HG02642 (cell line): ENCODE measurements around the gene HEPN1.

ENCODE experiments used
- ATAC-seq: cut with Tn5 transposase; IDR thresholded peaks from one replicate; pipeline ENCODE4 v1.9.1; 2021; ENCODE audit warnings: mild to moderate bottlenecking; ENCODE audit not compliant: unreplicated experiment, poor library complexity

The HEPN1 gene

DNA sequence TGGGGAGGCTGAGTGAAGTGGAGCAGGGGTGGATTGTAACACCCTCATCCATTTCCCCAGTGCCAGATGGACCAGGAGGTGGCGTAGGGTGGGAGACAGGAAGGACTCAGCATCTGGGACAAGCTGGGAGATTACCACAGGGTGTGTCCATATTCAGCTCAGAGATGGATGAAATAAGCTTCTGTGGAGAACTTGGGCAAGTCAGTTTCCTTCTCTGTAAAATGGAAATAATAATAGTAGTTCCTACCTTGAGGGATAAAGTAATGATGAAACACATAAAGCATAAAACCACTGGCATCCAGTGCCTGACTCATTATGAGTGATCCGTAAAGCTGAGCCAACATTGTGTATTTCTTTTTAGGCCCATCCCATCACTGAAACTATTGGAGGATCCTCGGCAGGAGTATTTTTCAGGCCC, 20.8 kb upstream of the HEPN1 start:
- no peak for ATAC-seq

DNA sequence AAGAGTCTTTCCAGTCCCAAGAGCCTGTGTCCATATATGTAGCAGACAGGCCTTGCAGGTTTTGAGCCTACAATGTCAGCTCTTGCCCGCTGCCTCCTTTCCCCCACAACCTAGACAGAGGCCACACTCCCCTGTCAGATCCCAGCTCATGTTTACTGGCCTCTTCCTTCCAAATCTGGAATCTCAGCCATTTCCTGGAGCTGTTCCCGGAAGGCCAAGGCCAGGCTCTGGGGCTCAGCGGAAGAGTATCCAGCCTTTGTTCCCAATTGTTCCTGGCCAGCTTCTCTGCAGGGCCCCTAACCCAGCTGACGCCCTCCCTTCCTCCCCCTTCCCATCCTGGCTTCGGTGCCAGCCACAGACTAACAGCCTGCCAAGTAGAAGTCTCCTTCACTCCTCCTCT, 20.3 kb upstream of the HEPN1 start:
- ATAC-seq: no peak

DNA sequence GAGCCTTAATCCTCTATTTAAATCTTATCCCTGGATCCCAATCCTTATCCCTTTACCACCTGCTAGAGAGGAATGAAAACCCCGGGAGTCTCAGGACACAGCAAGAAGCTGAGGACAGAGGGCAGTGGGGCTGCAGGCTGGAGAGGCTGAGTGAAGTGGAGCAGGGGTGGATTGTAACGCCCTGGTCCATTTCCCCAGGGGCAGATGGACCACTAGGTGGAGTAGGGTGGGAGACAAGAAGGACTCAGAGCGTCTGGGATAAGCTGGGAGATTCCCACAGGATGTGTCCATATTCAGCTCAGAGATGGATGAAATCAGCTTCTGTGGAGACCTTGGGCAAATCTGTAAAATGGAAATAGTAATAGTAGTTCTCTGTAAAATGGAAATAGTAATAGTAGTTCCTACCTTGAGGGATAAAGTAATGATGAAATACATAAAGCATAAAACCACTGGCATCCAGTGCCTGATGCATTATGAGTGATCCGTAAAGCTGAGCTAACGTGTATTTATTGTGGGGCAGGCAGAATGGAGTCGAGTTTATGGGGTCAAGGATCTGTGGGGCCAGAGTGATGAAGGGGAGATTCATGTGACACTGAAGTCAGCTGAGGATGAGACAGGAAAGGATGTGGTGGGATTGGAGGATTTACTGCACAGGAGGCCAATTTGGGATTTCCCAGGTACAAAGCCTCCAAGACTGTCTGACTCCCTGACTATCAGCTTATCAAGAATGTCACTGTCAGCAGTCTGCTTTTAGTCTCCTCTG, 19.5 kb upstream of the HEPN1 start:
- ATAC-seq: no peak

DNA sequence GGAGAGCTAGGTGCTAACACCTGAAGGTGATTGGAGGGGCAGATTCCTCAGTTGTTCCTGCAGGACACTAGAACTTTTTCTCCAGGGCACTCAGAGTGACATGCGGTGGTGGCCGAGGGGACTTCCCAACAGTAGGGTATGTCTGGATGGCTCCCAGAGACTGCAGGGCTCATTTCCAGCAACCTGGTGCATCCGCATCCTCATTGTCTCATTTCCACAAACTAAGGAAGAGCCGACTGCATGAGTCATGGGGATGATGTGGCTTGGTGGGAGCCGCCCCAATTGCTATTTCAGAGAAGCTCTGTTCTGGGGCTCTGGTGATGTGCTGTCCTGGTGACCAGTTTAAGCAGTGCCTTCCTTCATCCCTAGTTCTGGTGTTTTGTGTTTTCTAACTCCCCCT, 18.6 kb upstream of the HEPN1 start:
- ATAC-seq: no peak

DNA sequence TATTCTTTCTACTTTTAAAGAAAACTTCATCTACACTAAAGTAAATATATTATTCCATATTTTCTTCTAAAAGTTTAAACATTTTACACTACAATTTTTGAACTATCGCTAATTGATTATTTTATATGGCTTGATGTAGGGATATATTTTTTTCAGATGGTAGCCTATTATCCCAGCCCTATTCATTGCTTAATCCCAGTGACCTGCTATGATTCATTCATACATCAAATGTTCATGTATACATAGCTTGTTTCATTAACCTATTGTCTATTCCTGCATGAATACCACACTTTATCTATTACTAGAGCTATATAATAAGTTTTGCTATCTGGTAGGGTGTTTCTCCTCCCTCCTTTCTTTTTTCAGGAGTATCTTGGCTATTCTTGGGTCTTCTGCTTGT, 16.4 kb upstream of the HEPN1 start:
- no peak for ATAC-seq

DNA sequence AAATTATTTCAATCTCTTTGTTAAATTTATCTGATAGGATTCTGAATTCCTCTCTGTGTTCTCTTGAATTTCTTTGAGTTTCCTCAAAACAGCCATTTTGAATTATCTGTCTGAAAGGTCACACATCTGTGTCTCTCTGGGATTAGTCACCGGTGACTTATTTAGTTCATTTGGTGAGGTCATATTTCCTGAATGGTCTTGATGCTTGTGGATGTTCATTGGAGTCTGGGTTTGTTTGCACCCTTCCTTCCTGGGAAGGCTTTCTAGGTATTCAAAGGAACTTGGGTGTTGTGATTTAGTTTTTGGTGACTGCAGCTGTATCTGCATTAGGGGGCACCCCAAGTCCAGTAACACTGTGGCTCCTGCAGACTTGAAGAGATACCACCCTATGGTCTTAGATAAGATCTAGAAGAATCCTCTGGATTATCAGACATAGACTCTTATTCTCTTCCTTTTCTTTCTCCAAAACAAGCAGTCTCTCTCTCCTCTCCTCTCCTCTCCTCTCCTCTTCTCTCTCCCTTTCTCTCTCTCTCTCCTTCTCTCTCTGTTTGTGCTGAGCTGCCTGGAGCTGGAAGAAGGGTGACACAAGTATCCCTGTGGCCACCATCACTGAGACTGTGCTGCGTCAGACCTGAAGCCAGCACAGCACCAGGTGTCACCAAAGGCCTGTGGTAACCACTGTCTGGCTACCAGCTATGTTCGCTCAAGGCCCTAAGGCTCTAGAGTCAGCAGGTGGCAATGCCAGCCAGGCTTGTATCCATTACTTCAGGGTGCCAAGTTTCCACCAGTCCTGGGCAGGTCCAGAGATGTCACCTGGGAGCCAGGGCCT, 3.3 kb upstream of the HEPN1 start:
- no peak for ATAC-seq

DNA sequence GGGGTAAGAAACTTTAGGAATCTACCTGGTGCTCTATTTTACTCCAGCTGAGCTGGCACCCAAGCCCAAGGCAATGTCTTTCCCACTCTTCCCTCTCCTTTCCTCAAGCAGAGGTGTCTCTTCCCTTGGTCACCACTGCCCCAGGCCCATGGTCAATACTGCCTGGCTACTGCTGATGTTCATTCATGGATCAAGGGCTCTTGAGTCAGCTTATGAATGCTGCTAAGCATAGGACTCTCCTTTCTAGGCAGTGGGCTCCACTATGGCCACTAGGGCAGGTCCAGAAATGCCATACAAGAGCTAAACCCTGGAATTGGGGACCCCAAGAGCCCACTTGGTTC, 2.7 kb upstream of the HEPN1 start:
- no peak for ATAC-seq

DNA sequence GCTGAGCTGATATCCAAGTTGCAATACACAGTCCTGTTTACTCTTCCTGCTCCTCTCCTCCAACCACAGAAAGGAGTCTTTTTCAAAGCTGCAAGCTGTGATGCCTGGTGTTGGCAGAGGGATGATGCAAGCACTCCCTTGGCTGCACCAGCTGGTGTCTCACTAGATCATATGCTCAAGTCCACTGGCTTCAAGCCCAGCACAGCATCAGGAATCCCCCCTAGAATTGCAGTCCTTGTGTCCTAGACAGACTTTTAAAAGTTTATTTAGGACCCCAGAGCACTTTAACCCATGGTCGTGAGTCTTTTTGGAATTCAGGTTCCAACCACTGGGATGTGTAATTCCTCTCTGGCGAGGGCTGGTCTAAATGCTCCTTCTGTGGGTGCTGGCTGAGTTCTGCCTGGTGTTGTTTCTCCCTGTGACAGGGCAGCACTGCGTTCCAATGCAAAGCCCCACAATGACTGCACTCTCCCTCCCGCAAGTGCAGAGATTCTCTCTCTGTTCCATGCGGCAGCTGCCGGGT, 1.9 kb upstream of the HEPN1 start:
- no peak for ATAC-seq

DNA sequence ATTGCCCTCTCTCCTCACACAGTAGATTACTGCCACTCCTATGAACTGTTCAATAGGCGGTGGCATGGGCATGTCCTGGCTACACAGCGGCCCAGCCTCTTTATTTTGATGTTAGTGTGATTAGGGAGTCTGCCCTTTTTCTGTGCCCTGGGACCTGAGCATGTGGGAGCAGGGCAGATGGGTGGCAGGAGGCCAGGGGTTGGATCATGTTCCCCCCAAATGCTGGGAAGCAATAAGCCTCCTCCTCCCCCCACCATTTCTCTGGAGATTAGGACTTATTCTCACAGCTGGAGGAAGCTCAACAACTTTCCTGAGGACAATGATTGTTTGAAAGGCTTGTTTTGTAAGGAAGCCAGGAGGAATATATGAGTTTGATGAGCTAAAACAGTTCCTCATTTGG, 848 bp downstream of the HEPN1 start:
- no peak for ATAC-seq

DNA sequence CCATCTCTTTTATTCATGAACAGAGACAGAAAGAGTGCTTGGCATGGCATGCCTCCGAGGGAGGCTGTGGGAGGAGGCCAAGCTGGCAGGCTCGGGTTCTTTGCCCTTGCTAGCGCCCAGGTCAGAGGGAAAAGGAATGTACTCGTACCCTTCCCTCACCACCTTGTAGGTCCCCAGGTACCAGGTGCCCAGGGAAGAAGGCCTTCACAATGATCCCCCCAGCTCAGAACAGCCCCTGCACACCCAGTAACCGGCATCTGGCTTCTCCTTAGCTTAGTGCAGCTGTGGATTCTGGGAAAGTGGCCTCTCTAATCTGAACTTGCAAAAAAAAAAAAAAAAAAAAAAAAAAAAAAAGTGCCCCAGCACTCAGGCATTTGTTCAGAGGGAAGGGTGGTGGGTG, 1.3 kb downstream of the HEPN1 start:
- no peak for ATAC-seq

DNA sequence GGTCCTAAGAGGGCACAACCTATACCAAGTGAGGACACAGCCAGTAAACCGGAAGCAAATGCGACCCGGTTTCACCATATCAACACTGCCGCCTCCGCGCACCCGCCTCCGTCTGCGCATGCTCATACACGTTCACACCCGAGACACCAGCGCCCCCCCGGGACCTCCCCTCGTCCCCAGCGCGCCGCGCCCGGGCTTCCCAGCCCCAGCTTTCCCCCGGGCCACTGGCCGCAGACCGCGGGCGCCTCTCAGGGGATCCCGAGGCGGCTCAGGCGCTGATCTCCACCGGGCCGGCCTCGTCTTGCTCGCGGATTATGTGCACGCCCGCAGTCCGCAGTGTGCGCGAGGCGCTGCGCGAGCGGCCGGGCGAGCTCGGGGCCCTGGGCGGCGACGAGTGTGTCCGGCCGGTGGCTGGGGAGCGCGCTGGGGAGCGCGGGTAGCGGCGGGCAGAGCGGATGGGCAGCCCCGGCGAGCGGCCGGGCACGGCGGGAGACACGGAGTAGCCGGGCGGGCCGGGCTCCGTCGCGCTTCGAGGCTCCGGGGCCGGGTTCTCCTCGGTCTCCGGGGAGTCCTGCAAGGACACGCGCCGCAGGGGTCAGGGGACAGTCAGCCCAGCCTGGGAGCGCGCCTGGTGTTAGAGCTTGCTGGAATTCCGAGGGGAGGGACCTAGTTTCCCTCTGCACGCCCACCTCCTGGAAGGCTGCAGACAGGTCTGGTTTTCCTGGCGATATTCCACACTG, 2.0 kb downstream of the HEPN1 start:
- no peak for ATAC-seq

DNA sequence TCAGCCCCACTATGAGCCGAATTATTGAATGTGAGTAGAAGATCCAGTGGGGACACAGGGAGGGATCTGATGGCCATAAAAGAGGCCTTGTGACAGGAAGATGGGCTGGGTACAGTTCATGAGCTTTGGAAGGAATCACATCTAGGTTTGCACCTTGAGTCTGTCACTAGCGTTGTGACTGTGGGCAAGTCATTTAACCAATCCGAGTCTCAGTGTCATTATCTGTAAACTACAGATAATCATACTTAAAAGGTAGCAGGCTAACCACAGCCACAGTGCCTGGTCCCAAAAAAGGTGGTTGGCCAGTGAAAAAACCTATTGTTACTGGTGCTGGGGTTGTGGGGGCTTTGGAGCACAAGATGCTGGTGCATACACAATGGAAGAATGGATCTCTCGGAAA, 3.8 kb downstream of the HEPN1 start:
- ATAC-seq: no peak

DNA sequence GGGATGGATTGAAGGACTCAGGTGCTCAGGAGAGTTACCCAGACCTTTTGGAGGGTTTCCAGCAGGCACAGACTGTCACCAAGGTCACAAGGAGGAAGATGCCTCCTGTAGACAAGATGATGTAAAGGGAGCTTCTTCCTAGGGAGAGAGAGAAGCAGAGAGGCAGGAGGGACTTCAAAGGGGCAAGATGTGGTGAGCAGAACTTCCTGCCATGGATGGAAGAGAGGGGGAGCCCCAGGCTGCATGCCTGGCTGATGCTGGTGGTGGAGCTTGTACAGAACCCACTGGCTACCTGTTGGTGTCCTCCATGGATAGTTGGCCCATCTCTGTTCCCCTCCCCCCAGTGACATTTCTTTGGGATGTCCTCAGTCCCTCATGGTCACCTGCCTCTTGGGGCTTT, 4.2 kb downstream of the HEPN1 start:
- no peak for ATAC-seq

DNA sequence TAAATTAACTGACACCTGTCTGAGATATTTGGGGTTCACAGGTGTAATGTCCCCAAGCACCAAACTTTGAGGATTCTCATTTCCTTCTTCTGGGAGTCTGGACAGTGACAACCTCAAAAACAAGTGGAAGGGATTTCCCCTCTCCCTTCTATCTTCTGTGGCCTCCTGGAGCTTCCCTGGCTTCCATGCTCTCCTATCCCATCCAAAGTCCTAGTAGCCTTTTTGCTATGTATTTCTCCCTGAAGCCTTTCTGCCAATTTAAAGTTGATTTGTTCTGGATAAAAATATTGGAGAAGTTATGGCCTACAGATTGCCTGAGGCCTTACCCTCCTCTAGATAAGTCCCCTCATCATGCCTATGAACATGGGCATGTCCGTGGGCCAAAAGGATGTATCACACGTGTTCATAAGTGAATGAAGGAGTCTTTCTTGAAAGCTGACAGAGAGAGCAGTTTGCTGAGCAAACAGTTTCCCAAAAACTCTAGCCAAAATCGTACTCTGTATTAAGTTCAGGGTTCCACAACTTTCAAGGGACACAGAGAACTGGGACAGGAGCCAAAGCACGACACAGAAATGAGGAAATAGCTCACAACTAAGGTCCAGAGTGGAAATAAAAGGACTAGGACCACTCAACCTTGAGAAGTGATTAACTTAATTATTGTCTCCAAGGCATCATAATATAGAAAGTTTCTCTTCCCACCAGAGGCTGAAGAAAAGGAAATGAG, 10.1 kb downstream of the HEPN1 start:
- no peak for ATAC-seq

DNA sequence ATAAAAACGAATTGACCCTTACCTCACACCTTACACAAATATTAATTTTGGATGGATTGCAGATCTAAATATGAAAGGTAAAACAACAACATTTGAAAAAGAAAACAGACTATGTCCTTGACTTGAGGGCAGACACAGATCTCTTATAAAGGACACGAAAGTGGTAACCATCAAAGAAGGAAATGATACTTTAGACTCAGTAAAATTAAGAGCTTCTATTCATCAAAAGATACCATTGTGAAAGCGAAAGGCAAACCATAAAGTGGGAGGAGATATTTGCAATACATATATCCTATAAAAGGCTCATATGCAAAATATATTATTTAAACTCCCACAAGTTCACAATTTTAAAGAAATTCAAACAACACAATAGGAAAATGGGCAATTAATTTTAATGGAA, 11.7 kb downstream of the HEPN1 start:
- peak; percentile 48 for ATAC-seq

DNA sequence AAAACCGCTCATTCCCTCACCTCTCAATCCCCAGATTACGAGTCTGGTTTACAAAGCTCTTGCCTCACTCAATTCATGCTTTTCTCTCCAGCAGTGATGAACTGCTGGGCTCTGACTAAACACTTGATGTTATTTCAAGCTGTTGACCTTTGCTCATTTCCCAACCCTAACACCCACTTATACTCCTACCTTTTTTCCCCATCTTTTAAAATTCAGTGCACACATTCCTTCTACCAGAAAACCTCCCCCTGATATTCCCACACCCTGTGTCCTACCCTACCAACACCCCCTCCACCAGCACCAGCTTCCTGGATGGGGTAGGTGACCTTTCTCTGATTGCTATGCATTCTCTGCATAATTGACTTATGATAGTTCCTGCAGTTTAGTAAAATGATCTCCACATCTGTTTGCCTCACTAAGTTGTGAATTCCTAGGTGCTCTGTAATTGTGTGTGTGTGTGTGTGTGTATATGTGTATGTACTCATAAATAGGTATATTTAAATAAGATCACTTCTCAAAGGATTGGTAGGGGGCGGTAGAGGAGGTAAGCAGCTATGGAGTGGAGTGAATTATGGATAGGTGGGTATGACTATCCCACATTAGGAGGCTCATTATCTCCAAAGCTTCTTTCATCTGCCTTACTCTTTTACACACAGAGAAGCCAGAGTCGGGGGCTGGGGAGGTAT, 16.0 kb downstream of the HEPN1 start:
- ATAC-seq: no peak

DNA sequence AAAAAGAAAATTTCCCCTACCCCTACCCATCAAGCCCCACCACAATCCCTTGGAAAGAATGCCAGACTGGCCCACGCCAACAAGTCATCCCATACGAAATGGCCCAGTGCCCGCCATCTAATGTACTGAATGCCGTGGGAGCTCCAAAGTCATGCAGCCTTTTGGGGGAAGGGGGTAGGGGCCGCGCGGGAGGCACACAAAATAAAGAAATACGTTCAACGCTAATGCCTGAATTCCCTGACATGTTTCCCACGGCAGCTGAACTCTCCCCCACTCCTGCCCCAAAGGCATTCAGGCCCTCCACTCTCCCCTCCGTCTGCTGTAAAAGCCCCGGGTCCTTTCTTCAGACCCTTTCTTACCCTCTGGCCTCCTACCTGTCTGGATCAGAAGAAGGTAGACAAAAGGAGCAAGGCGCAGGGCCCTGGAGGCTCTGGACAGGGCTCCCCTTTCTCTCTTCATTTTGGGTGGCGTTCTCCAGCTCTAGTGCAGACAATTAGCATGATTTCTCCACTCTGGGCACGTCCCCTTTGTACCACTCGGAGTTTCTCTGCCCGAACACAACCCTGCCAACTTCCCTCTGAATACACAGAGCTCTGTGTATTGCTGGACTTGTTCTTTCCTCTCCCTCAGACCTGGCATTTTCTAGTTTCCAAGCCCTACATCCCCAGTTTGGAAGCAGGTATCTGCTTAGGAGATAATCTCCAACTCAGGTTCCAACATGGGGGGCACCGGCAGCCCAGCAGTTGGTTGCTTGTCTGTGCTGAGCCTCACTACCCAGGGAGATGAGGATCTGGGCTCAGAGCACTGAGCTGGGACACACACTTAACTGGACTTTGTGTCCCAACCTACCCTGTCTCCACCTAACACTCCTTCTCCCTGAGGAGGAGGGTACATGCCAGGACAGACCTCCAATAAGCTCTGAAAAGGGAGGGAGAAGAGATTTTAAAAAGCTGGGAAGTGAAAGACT, 16.8 kb downstream of the HEPN1 start, which contains the start of gene HEPACAM:
HEPACAM (minus strand) TSS at position 500 of the 967 bp plus-strand sequence; CDS start at position 459, 41 bp downstream.
- ATAC-seq: no peak

DNA sequence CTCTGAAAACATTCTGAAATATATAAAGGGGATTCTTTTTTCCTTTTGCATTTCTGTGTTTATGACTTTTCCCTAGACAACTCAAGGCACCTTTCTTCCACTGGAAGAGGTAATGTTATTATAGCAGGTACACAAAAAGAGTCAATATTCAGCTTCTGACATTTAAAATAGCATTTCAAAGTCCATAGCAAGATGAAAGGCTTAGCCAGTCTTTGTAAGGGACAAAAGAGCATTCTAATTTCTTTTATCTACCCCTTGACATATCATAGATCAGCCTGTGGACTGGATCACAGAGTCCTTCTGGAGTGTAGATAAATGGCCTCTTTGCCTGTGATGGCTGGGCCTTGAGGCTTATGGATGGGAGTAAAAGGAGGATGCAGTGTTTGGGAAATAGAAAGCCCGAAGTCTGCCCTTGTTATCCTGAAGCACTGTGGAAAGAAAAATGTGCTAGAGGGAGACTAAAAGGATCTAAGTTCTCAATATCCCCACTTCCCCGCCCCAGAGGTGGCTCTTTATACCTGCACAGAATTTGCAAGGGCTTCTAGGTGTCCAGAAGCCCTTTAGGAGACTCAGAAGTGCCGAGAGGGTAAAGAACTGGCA, 18.4 kb downstream of the HEPN1 start:
- no peak for ATAC-seq
